ENCODE results near the gene P2RY12.

P2RY12 gene

DNA sequence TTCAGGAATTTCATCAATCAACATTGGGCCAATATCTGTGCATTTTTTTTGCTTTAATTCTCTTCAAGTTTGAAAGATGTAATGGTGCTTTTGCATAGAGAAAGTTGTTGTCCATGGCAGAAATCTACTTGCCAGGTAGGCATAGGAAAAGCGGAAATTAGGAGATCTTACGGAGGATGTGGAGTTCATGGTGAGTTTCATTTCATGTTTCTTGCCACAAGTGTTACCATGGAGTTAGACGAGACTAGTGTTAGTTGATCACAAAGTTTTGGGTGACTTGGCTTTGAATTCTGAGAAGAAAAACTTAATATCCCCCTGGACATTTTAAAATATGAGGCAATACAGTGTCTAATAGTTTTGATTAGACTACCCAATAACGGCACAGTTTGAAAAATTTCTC lies 54.2 kb downstream of the P2RY12 start:
- ATAC-seq: no peak
- TF ChIP-seq RARB (CRISPR knock-in tag; IDR thresholded peaks at IDR 0.05) (no peak), ZFP3 (CRISPR knock-in tag; IDR thresholded peaks at IDR 0.05) (no peak), TCF4 (CRISPR knock-in tag; IDR thresholded peaks at IDR 0.05; ENCODE audit: borderline replicate concordance) (no peak), ARNTL (CRISPR knock-in tag; IDR thresholded peaks at IDR 0.05; ENCODE audit: borderline replicate concordance, low read depth) (no peak), TOX (CRISPR knock-in tag; IDR thresholded peaks at IDR 0.05; ENCODE audit: borderline replicate concordance) (no peak), ZNF8 (CRISPR knock-in tag; IDR thresholded peaks at IDR 0.05) (no peak)
- TF ChIP-seq, protein P1, sequence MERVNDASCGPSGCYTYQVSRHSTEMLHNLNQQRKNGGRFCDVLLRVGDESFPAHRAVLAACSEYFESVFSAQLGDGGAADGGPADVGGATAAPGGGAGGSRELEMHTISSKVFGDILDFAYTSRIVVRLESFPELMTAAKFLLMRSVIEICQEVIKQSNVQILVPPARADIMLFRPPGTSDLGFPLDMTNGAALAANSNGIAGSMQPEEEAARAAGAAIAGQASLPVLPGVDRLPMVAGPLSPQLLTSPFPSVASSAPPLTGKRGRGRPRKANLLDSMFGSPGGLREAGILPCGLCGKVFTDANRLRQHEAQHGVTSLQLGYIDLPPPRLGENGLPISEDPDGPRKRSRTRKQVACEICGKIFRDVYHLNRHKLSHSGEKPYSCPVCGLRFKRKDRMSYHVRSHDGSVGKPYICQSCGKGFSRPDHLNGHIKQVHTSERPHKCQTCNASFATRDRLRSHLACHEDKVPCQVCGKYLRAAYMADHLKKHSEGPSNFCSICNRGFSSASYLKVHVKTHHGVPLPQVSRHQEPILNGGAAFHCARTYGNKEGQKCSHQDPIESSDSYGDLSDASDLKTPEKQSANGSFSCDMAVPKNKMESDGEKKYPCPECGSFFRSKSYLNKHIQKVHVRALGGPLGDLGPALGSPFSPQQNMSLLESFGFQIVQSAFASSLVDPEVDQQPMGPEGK (CRISPR knock-in tag; IDR thresholded peaks at IDR 0.05; ENCODE audit: borderline replicate concordance): no peak

DNA sequence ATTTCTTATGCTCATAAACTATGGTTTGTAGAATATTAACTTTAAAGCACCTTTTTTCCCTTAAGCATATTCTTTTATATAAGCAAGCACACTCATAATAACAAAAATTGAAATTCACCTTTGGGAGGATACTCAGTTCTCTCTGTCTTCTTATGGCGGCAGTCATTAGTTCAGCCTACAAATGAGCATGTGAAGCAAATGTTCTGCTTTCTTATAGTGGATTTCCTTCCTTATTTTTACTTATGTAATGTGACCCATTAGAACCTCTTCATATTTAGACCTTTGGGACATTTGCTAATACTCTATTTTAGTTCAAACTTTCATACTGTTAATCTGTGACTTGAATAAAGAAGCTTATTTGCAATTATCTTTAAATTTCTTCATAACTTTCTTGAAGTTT lies 55.2 kb downstream of the P2RY12 start, which contains the start of gene P2RY13:
Gene P2RY13 (minus strand): TSS at position 187 of the 400 bp plus-strand sequence. CDS start 21 bp downstream, at position 166.
- ATAC-seq: no peak
- TF ChIP-seq OSR1 (CRISPR knock-in tag; IDR thresholded peaks at IDR 0.05): no peak
- no peak for TF ChIP-seq TOX (CRISPR knock-in tag; IDR thresholded peaks at IDR 0.05; ENCODE audit: borderline replicate concordance)
- no peak for TF ChIP-seq GLIS3 (CRISPR knock-in tag; IDR thresholded peaks at IDR 0.05)
- TF ChIP-seq, protein P2, sequence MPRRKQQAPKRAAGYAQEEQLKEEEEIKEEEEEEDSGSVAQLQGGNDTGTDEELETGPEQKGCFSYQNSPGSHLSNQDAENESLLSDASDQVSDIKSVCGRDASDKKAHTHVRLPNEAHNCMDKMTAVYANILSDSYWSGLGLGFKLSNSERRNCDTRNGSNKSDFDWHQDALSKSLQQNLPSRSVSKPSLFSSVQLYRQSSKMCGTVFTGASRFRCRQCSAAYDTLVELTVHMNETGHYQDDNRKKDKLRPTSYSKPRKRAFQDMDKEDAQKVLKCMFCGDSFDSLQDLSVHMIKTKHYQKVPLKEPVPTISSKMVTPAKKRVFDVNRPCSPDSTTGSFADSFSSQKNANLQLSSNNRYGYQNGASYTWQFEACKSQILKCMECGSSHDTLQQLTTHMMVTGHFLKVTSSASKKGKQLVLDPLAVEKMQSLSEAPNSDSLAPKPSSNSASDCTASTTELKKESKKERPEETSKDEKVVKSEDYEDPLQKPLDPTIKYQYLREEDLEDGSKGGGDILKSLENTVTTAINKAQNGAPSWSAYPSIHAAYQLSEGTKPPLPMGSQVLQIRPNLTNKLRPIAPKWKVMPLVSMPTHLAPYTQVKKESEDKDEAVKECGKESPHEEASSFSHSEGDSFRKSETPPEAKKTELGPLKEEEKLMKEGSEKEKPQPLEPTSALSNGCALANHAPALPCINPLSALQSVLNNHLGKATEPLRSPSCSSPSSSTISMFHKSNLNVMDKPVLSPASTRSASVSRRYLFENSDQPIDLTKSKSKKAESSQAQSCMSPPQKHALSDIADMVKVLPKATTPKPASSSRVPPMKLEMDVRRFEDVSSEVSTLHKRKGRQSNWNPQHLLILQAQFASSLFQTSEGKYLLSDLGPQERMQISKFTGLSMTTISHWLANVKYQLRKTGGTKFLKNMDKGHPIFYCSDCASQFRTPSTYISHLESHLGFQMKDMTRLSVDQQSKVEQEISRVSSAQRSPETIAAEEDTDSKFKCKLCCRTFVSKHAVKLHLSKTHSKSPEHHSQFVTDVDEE (CRISPR knock-in tag; IDR thresholded peaks at IDR 0.05): no peak
- TF ChIP-seq, protein P3, sequence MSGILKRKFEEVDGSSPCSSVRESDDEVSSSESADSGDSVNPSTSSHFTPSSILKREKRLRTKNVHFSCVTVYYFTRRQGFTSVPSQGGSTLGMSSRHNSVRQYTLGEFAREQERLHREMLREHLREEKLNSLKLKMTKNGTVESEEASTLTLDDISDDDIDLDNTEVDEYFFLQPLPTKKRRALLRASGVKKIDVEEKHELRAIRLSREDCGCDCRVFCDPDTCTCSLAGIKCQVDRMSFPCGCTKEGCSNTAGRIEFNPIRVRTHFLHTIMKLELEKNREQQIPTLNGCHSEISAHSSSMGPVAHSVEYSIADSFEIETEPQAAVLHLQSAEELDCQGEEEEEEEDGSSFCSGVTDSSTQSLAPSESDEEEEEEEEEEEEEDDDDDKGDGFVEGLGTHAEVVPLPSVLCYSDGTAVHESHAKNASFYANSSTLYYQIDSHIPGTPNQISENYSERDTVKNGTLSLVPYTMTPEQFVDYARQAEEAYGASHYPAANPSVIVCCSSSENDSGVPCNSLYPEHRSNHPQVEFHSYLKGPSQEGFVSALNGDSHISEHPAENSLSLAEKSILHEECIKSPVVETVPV (CRISPR knock-in tag; IDR thresholded peaks at IDR 0.05): no peak
- TF ChIP-seq, protein P4, sequence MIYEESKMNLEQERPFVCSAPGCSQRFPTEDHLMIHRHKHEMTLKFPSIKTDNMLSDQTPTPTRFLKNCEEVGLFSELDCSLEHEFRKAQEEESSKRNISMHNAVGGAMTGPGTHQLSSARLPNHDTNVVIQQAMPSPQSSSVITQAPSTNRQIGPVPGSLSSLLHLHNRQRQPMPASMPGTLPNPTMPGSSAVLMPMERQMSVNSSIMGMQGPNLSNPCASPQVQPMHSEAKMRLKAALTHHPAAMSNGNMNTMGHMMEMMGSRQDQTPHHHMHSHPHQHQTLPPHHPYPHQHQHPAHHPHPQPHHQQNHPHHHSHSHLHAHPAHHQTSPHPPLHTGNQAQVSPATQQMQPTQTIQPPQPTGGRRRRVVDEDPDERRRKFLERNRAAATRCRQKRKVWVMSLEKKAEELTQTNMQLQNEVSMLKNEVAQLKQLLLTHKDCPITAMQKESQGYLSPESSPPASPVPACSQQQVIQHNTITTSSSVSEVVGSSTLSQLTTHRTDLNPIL (CRISPR knock-in tag; IDR thresholded peaks at IDR 0.05; ENCODE audit: low read depth): no peak
- TF ChIP-seq ZC3H10 (CRISPR knock-in tag; IDR thresholded peaks at IDR 0.05): no peak
- TF ChIP-seq, protein P5, sequence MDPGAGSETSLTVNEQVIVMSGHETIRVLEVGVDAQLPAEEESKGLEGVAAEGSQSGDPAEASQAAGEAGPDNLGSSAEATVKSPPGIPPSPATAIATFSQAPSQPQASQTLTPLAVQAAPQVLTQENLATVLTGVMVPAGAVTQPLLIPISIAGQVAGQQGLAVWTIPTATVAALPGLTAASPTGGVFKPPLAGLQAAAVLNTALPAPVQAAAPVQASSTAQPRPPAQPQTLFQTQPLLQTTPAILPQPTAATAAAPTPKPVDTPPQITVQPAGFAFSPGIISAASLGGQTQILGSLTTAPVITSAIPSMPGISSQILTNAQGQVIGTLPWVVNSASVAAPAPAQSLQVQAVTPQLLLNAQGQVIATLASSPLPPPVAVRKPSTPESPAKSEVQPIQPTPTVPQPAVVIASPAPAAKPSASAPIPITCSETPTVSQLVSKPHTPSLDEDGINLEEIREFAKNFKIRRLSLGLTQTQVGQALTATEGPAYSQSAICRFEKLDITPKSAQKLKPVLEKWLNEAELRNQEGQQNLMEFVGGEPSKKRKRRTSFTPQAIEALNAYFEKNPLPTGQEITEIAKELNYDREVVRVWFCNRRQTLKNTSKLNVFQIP (CRISPR knock-in tag; IDR thresholded peaks at IDR 0.05; ENCODE audit: borderline replicate concordance, low read depth): no peak
- no peak for TF ChIP-seq RARB (CRISPR knock-in tag; IDR thresholded peaks at IDR 0.05)
- no peak for TF ChIP-seq ZNF565 (CRISPR knock-in tag; conservative IDR thresholded peaks at IDR 0.05; ENCODE audit: low read depth)
- no peak for TF ChIP-seq PPARA (CRISPR knock-in tag; IDR thresholded peaks at IDR 0.05; ENCODE audit: borderline replicate concordance)
- no peak for TF ChIP-seq TCF4 (CRISPR knock-in tag; IDR thresholded peaks at IDR 0.05; ENCODE audit: borderline replicate concordance)
- TF ChIP-seq ZFP3 (CRISPR knock-in tag; IDR thresholded peaks at IDR 0.05): no peak
- TF ChIP-seq ZNF8 (CRISPR knock-in tag; IDR thresholded peaks at IDR 0.05): no peak
- TF ChIP-seq ZNF70 (CRISPR knock-in tag; IDR thresholded peaks at IDR 0.05): no peak

DNA sequence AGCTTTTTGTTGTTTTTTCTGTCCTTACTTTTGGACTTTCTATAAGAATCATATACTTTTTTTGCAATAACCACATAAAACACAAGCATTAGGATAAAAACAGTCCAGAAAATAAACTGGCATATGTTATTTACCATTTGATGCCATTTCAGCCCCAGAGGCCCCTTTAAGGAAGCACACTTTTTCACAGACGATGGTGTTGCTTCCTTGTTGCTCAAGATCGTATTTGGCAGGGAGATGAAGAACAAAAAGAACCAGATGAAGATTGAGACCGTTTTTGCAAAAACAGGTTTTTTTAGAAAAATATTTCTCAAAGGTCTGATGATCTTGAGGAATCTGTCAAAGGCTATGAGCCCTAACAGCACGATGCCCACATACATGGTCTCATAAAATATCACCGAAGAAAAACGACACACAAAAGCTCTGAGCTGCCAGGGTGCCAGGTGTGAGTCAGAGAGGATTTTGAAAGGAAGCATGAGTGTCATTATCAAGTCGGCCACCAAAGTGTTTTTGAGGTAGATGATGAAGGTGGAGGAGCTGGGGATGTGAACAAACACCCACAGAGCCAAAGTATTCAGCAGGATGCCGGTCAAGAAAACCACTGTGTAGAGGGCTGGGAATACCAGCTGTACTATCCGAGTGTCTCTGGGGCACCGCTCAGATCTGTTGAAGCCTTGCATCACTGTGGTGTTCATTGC lies 56.1 kb downstream of the P2RY12 start:
- TF ChIP-seq, protein P3 (CRISPR knock-in tag; IDR thresholded peaks at IDR 0.05): no peak
- TF ChIP-seq ESRRG (CRISPR knock-in tag; IDR thresholded peaks at IDR 0.05) (no peak), TOX (CRISPR knock-in tag; IDR thresholded peaks at IDR 0.05; ENCODE audit: borderline replicate concordance) (no peak), SNAI2 (CRISPR knock-in tag; IDR thresholded peaks at IDR 0.05) (no peak), ZNF565 (CRISPR knock-in tag; conservative IDR thresholded peaks at IDR 0.05; ENCODE audit: low read depth) (no peak), ZFP30 (CRISPR knock-in tag; IDR thresholded peaks at IDR 0.05) (no peak), BACH2 (CRISPR knock-in tag; IDR thresholded peaks at IDR 0.05; ENCODE audit: borderline replicate concordance) (no peak), TCF4 (CRISPR knock-in tag; IDR thresholded peaks at IDR 0.05; ENCODE audit: borderline replicate concordance) (no peak)
- TF ChIP-seq, protein P5 (CRISPR knock-in tag; IDR thresholded peaks at IDR 0.05; ENCODE audit: borderline replicate concordance, low read depth): no peak
- no peak for ATAC-seq
